ENCODE data around the gene KANSL3.
A peak's percentile ranks its signal among the peaks of the same experiment; 100 is the strongest.
"Not testable (repeated sequence)": the region's sequence is repeated elsewhere in the genome, so short reads cannot be mapped to it uniquely, and the experiment has no call there.

KANSL3 gene

GRCh38 chr2:96669539-96670215 is 31.6 kb upstream of the KANSL3 start:
- TF ChIP-seq SNAI2 (CRISPR knock-in tag; IDR thresholded peaks at IDR 0.05), result no peak
- no peak for TF ChIP-seq ZNF70 (CRISPR knock-in tag; IDR thresholded peaks at IDR 0.05)
- TF ChIP-seq TCF4 (CRISPR knock-in tag; IDR thresholded peaks at IDR 0.05; ENCODE audit: borderline replicate concordance), result no peak
- no peak for TF ChIP-seq POU6F1 (CRISPR knock-in tag; IDR thresholded peaks at IDR 0.05; ENCODE audit: borderline replicate concordance, low read depth)
- TF ChIP-seq CREB5 (CRISPR knock-in tag; IDR thresholded peaks at IDR 0.05; ENCODE audit: low read depth), result no peak
- no peak for ATAC-seq

- ATAC-seq, result no peak
- TF ChIP-seq TOX (CRISPR knock-in tag; IDR thresholded peaks at IDR 0.05; ENCODE audit: borderline replicate concordance), result no peak
- TF ChIP-seq ZFP30 (CRISPR knock-in tag; IDR thresholded peaks at IDR 0.05), result no peak
- TF ChIP-seq ESRRG (CRISPR knock-in tag; IDR thresholded peaks at IDR 0.05), result no peak
- TF ChIP-seq ZFP3 (CRISPR knock-in tag; IDR thresholded peaks at IDR 0.05), result no peak
- TF ChIP-seq CSRNP3 (CRISPR knock-in tag; IDR thresholded peaks at IDR 0.05), result no peak
- TF ChIP-seq OSR1 (CRISPR knock-in tag; IDR thresholded peaks at IDR 0.05), result no peak
- TF ChIP-seq ZC3H10 (CRISPR knock-in tag; IDR thresholded peaks at IDR 0.05), result no peak
- no peak for TF ChIP-seq CSDC2 (CRISPR knock-in tag; IDR thresholded peaks at IDR 0.05)
- TF ChIP-seq CREB5 (CRISPR knock-in tag; IDR thresholded peaks at IDR 0.05; ENCODE audit: low read depth), result no peak
- no peak for TF ChIP-seq TCF4 (CRISPR knock-in tag; IDR thresholded peaks at IDR 0.05; ENCODE audit: borderline replicate concordance)
- no peak for TF ChIP-seq PATZ1 (CRISPR knock-in tag; IDR thresholded peaks at IDR 0.05; ENCODE audit: borderline replicate concordance)
- TF ChIP-seq RARB (CRISPR knock-in tag; IDR thresholded peaks at IDR 0.05), result no peak
- TF ChIP-seq ZNF8 (CRISPR knock-in tag; IDR thresholded peaks at IDR 0.05), result no peak
- no peak for TF ChIP-seq GLIS3 (CRISPR knock-in tag; IDR thresholded peaks at IDR 0.05)
- no peak for TF ChIP-seq ARNTL (CRISPR knock-in tag; IDR thresholded peaks at IDR 0.05; ENCODE audit: borderline replicate concordance, low read depth)
- TF ChIP-seq PPARA (CRISPR knock-in tag; IDR thresholded peaks at IDR 0.05; ENCODE audit: borderline replicate concordance), result no peak
Measured at GRCh38 chr2:96668771-96669170, 30.7 kb upstream of the KANSL3 start.

GRCh38 chr2:96665717-96666116 is 27.6 kb upstream of the KANSL3 start:
- ATAC-seq, result not testable (repeated sequence)

GRCh38 chr2:96665083-96665569 is 27.0 kb upstream of the KANSL3 start:
- peak; percentile 94 for ATAC-seq
- TF ChIP-seq ZFP30 (CRISPR knock-in tag; IDR thresholded peaks at IDR 0.05), result peak; percentile 65; the same call in 1 of the 2 replicates
- no peak for TF ChIP-seq ZFP3 (CRISPR knock-in tag; IDR thresholded peaks at IDR 0.05)
